ENCODE measurements around the gene HIBADH.

GRCh38 chr7:27712217-27712616 is 49.5 kb upstream of the HIBADH start:
- TF ChIP-seq CTCF (IDR thresholded peaks at IDR 0.05 in 8 of 11, conservative IDR thresholded peaks at IDR 0.05 in 3 of 11) (no peak), POLR2A (IDR thresholded peaks at IDR 0.05) (no peak)
